ENCODE data around the gene VPS35.

The VPS35 gene
- 80.5 to 227 (median 218) reads per million in 3 experiments for total RNA-seq

DNA sequence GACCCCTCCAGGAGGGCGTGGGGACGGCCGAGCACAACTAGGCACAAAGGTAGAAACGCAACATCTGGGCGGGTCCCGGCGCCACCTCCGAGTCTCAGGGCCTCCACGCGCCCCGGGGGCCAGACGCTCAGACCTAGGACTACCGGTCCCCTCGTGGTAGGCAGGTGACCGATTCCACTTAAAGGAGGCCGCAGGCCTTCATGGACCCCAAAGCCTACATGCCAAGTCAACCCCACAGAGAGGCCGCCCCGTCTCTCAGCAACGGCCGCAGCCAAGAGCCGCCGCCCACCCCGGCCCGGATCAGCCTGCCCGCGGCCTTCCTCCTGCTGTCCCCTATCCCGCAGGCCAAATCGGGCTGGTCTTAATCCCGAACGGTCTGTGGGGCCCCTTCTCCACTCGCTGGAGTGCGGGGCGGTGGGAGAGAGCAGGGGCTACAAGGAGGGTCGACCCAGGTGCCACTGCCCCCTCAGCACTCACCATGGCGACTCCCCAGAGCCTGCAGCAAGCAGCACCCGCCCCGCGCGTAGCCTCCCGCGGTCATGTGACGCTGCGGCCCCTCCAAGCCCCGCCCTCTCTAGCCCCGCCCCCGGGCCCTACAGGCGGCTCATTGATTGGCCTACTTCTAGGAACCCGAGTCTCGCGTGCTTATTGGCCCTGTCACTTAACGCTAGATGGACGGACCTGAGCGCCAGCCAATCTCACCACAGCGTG, at the start of gene VPS35:
Gene VPS35 (minus strand): TSS at position 525 of the 711 bp plus-strand sequence. CDS start 45 bp downstream, at position 480.
- peak; percentile 99 for DNase-seq

DNA sequence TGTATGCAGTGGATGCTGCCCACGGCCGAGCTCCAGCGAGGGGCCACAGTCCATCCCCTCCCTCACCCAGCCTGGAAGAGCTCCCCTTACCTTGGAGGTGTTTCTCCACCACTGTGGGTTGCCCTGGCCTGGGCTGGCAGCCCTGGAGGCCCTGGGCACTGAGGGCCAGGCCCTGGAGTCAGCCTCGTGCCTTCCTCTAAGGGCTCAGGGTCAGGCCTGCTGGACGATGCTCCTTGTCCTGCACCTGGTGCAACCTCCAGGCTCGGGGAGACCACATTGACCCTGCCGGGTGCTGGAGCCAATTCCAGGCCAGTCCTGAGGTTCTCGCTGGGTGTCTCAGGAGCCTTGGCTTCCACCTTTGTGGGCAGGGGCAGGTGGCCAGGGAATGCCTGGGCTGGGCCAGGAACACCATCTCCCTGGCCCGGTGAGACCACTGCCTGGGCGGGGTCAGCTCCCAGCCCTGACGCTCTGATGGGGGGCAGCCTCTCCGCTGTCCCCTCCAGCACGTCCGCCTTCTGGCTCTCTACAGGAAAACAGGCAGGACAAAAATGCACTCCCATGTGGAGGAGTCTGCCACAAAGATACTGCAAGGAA, 48.7 kb upstream of the VPS35 start:
- no peak for DNase-seq

DNA sequence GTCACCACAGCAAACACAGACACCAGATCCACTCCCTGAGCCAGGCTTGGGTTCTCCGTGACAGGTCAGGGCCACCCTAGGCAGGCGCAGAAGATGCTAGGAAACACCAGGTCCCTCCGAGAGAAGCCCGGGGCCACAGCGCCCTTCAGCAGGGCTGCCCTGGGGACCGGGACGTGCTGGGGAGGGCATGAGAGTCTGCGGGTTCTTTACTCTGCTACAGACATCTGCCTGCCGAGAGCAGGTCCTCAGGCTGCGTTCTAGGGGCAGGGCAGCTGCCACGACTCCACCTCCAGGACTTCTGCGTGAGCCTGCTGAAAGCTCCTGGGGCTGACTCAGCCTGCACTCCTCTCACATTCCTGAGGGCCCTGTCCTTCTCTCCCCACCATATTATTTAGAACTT, 47.7 kb upstream of the VPS35 start:
- no peak for DNase-seq

DNA sequence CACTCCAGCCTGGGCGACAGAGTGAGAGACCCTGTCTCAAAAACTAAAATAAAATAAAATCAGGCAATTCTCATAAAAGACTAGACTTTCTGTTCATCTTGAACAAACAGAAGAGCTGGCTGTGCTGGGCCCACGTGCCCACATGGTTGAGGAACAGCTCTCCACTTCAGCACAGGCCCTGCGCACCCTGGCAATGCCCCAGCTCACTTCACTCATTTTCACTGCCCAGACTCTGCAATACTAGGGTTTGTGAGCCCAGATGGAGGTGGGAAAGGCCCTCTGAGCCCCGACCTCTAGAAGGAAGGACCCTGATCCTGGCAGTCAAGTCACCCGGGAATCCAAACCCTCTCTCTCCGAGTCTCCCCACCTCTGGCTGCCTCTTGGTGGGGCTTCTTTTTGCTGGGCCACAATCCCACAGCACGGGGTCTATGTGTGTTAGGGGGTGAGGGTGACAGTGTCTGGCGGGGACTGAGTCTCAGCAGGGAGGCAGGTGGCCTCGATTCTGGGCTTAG, 44.4 kb upstream of the VPS35 start:
- DNase-seq: no peak

GRCh38 chr16:46732561-46732960, 43.6 kb upstream of the VPS35 start:
- DNase-seq: no peak

DNA sequence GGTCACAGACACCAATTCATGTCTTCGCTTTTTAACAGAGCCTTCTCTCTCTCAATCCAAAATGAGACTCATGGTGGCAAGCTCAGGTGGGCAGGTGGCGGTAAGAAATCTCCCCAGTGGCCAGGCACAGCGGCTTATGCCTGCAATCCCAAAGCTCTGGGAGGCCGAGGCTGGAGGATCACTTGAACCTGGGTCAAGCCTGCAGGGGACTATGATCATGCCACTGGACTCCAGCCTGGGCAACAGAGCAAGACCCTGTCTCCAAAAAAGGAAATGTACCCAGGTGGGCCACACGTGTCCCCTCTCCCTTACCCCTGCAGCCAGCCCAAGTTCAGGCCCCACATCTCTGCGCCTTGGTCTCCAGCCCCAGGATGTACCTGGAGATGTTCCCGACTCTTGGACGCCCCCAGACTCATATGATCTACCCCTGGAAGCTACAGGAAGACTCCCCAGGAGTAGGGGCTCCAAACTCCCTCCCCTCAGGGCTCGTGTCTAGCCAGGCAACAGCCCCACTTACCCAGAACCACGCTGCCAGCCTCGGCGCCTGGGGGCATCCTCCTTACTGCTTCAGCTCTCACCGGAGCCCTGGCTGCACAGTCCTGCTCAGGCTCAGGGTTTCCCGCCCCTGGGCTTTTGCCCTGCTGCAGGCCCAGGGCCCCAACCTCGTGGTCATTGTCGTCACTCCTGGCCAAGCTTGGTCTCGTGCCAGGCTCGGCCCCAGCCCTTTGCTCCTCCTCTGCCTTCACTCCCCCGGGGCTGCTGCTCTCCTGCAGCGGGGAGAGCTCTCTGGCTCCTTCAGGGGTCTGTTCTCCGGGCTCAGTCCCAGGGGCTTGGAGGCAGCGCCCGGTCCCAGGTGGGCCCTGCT, 42.9 kb upstream of the VPS35 start:
- DNase-seq: no peak

DNA sequence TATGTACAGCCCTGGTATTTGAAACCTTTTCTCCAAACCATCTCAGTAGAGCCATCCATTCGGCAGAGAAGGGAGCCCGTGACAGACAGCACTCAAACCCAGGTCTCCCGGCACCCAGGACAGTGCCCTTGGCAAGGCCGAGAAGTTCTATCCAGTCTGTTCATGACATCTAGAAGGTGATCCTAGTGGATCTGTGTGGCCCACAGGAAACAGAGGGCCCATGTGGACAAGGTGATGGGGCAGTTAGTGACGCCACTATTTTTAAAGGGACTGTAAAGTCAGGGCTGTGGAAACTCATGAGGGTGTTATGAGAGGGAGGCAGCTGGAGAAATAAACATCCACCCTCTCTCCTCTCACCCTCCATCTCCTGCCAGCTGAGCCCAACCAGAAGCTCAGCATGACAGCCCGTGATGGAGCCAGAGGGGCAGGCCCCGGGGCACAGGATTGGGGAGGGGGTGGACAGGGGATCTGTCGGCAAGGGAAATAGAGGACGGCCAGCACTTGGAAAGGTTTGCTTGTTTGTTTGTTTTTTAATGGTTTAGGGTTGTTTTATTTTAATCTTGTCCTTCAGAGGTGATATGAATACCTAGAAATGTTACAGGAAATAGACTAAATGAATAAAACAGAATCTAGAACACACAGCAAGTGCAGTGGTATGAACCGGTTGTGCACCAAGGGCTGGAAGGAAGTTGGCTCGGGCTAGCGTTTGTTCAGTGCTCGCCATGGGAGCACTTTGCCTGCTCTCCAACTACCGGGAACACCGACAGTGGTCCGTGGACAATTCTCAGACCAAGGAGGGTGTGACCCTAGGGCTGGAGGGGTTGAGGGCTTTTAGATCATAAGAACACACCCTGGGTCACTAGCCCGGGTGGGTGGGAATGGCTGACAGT, 42.1 kb upstream of the VPS35 start:
- no peak for DNase-seq

DNA sequence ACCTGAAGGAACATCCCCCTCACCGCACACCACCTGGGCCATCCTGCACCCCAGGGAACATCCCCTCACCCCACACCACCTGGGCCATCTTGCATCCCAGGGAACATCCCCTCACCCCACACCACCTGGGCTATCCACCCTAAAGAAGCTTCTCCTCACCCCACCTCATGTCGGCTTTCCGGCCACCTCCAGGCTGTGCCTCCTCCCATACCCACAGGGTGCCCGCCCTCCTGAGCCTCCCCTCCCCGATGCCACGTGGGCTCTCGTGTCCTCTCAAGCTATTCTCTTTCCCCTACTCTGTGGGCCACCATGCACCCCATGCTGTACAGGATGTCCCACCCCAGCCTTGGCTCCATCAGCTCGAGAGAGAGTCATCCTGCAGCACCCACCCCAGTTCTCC, 41.1 kb upstream of the VPS35 start:
- DNase-seq: no peak

DNA sequence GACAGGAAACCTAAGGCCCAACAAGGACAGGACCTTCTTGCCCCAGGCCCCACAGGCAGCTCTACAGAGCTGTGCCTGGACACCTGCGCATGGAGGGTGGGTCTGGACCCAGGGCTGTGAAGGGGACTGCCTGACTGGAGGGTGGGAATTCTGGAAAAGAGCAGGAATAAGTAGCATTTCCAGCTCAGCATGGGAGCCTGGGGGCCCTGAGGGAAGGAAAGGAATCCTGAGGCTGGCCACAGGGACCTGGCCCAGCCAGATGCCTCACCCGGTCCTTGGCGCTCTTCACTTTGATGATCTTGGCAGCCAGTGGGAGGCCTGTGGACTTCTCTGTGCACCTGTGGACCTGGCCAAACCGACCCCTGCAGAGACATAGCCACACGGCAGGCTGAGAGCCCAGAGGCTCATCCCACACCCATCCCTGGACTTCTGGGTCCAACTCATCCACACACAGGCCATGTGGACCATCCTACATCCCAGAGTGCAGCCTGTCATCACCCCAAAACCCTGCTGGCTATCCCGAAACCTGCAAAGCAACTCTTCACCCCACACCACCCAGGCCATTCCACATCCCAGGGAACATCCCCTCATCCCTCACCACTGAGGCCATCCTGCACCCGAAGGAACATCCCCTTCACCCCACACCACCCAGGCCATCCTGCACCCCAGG, 40.5 kb upstream of the VPS35 start:
- no peak for DNase-seq

- no peak for DNase-seq
These were observed 39.8 kb upstream of the VPS35 start for GRCh38 chr16:46728806-46729205.

DNA sequence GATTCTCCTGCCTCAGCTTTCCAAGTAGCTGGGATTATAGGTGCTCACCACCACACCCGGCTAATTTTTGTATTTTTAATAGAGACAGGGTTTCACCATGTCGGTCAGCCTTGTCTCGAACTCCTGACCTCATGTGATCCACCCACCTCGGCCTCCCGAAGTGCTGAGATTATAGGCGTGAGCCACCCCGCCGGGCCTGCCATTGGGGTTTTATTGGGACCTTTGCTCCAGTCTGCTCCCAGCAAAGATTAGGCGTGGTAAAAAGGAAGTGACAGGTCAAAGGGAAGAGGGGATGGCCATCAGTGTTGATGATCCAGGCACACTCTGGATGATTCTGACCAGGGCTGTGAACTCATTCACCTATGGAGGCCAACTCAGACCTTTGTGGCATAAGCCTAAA, 38.7 kb upstream of the VPS35 start:
- no peak for DNase-seq

- DNase-seq: no peak
These were observed 38.2 kb upstream of the VPS35 start for GRCh38 chr16:46727184-46727583.

DNA sequence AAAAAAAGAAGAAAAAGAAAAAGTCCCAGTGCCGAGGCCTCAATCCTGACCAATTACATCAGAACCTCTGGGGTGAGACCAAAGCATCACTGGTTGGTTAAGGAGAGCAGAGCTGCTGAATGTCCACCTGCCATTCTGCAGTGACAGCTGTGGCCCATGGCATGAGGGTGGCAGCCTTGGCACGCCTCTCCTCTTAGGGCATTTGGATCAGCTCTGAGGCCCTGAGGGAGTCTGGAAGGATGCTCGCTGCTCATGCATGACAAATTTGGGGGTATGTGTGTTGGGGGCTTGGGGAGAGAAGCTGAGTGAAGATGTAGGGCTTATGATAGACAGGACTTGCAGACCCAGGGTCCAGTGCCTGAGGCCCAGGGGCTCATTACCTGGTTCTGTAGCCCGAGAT, 32.9 kb upstream of the VPS35 start:
- no peak for DNase-seq

- no peak for DNase-seq
These were observed 31.6 kb upstream of the VPS35 start for GRCh38 chr16:46720619-46721018.

GRCh38 chr16:46719528-46719927, 30.6 kb upstream of the VPS35 start:
- no peak for DNase-seq

DNA sequence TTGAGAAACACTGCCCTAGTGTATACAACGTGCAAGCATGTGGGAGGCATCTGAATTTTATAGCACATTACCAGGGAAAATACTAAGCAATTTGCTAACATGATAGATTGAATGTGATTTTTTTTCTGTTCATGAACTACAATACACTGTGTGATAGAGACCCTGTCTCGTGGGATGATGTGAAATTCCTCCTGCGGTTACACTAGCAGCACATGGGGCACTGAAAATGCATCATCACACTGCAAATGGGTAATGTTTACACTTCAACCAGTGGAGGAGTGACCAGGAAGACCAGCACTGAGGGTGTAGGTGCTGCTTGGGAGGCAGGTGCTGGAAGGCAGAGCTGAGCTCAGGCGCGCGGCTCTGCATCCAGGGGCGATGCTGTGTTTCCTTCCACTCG, 29.2 kb upstream of the VPS35 start:
- no peak for DNase-seq

DNA sequence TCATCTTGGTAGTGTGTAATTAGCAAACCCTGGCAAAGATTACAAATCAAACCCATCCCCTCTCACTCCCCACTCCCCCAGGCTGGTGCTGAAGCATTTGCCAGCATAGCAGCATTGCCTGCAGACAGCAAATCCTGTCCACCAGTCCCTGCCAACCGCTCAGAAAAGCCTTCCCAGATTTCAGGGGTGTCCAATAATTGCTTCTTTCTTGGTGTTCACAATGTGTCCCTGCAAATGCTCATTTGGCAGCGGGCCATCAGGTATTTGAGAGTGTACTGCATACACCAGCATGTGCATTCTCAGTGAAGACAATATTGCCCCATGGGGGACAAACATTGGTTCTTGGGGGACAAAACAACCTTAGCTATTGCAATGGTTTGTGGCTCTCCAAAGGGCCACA, 28.7 kb upstream of the VPS35 start:
- no peak for DNase-seq

DNA sequence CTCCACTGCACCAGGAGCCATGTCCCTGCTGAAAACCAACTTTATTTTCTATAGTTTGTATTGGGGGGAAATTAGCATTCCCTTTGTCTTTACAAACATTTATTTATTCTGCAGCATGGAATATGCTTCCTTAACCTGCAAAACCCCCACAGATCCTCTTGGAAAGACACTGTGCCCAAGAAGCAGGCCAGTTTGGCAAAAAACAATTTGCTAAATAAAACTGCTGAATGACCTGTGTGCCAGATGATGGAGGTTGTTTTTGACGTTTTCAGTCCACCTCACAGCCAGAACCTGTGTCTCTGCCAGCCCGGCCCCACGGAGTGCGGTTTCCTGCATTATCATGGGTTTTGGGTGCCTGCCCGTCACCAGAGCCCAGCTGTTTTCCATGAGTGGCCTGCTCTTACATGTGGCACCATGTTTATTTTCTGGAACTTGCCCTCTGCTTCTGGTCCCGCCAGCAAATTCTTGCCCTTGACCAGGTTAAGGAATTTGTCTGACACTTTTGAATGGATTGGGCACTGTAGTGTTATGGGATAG, 26.9 kb upstream of the VPS35 start:
- no peak for DNase-seq

GRCh38 chr16:46714797-46715591, 26.0 kb upstream of the VPS35 start:
- no peak for DNase-seq

DNA sequence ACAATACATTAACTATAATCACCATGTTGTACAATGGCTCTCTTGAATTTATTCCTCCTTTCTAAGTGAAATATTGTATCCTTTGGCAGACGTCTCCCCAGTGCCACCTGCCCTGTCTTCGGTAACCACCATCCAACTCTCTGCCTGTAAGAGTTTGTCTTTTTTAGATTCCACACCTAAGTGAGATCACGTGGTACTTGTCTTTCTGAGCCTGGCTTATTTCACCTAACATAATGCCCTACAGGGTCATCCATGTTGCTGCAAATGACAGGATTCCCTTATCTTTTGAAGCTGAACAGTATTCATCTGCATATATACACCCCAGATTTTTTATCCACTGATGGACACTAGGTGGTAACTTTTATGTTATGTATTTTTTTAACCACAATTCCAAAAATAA, 24.7 kb upstream of the VPS35 start:
- DNase-seq: no peak

DNA sequence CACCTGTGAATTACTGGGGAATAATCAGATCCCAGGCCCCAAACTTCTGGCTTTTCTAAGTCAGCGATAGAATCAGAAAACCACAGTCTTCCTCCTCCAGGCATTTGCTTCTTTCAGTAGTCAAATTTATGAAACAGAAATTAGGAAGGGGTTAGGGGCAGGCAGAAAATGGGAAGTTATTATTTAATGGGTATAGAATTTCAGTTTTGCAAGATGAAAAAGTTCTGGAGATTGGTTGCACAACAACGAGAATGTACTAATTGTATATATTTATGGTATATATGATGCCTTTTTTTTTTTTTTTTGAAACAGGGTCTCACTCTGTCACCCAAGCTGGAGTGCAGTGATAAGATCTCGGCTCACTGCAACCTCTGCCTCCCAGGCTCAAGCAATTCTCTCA, 23.9 kb upstream of the VPS35 start:
- DNase-seq: no peak
